Mammary epithelial cell (primary cell): ENCODE data around the gene TNFSF18.

Experiments used
- EZH2 ChIP-seq: IDR thresholded peaks from 2 replicates; pipeline ENCODE4 v1.6.1; 2012; ENCODE audit warnings: low read length, inconsistent platforms, borderline replicate concordance
- TF ChIP-seq, protein P1 (sequence below), 2 donors: IDR thresholded peaks in 1 of 2; conservative IDR thresholded peaks in 1 of 2; 2 replicates each; pipeline ENCODE4 v1.5.1; 2011 to 2012; ENCODE audit warnings: inconsistent platforms in 2 of 2, low read length in 2 of 2, mild to moderate bottlenecking in 2 of 2, control low read depth in 1 of 2, low read depth in 1 of 2; ENCODE audit not compliant: insufficient read depth in 1 of 2; ENCODE audit errors: extremely low read depth in 1 of 2

DNA sequence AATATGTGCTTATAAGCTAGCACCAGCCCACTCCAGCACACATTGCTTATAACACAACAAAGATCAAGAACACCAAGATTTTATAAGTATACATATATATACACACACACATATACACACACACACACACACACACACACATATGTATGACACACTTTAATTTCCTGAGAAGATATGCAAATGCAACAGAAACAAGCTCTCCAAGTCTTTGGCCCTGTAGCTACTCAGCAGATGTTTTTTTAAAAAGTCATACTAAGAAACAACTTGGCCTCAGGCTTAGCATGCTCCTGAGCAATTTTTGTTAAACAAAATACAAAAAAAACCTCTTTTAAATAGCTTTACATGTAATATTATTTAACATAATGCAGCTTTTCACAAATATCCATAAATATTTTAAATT is 11.1 kb downstream of the TNFSF18 start:
- TF ChIP-seq, protein P1, sequence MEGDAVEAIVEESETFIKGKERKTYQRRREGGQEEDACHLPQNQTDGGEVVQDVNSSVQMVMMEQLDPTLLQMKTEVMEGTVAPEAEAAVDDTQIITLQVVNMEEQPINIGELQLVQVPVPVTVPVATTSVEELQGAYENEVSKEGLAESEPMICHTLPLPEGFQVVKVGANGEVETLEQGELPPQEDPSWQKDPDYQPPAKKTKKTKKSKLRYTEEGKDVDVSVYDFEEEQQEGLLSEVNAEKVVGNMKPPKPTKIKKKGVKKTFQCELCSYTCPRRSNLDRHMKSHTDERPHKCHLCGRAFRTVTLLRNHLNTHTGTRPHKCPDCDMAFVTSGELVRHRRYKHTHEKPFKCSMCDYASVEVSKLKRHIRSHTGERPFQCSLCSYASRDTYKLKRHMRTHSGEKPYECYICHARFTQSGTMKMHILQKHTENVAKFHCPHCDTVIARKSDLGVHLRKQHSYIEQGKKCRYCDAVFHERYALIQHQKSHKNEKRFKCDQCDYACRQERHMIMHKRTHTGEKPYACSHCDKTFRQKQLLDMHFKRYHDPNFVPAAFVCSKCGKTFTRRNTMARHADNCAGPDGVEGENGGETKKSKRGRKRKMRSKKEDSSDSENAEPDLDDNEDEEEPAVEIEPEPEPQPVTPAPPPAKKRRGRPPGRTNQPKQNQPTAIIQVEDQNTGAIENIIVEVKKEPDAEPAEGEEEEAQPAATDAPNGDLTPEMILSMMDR (conservative IDR thresholded peaks at IDR 0.05 in 1 of 2, IDR thresholded peaks at IDR 0.05 in 1 of 2; ENCODE audit: extremely low read depth in 1 of 2, insufficient read depth in 1 of 2, low read depth in 1 of 2, low read length in 2 of 2) = no peak
- no peak for TF ChIP-seq EZH2
